ENCODE measurements around the gene WASHC4.

The WASHC4 gene

DNA sequence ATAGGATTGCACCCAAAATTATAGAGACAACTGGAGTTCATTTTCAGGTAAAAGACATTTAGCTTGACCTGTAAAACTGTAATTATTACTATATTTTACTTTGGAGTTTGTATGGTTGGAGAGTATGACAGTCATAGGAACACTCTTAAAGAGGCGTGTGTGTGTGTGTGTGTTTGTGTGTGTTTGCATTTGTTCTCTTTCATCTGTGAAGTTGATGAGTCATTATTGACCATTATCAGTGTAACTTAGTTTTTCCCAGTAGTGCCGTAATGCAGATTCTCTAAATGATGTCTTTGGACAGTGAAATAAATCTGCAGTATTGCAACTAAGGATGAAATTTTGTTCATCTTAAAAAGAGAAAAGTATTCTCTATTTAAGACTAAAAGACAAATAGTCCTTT is 13.0 kb downstream of the WASHC4 start:
- DNase-seq (ENCODE audit: low read depth) = no peak
- TF ChIP-seq, protein P1, sequence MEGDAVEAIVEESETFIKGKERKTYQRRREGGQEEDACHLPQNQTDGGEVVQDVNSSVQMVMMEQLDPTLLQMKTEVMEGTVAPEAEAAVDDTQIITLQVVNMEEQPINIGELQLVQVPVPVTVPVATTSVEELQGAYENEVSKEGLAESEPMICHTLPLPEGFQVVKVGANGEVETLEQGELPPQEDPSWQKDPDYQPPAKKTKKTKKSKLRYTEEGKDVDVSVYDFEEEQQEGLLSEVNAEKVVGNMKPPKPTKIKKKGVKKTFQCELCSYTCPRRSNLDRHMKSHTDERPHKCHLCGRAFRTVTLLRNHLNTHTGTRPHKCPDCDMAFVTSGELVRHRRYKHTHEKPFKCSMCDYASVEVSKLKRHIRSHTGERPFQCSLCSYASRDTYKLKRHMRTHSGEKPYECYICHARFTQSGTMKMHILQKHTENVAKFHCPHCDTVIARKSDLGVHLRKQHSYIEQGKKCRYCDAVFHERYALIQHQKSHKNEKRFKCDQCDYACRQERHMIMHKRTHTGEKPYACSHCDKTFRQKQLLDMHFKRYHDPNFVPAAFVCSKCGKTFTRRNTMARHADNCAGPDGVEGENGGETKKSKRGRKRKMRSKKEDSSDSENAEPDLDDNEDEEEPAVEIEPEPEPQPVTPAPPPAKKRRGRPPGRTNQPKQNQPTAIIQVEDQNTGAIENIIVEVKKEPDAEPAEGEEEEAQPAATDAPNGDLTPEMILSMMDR (IDR thresholded peaks at IDR 0.05; ENCODE audit: insufficient read depth, low read depth, low read length, missing control alignments) = no peak
- no peak overlapping the region for H3K4me3 ChIP-seq (ENCODE audit: low read depth, low read length)

DNA sequence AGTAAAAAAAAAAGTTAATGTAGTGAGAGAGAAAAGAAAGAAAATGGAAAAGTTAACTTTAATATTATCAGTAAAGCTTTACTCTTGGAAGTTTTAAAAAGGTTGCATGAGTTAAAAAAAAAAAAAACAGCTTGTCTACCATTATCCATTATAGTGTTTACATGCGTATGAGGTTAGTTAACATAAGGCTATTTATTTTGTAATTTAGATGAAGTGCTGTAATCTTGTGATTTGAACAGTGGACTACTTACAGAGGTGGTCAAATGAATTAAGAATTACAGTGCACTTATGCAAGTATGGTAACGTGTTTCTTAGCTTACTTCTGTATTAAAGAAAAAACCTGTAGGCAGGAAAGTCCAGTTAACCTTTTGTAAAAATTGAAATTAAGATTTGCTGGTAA is 30.7 kb downstream of the WASHC4 start:
- TF ChIP-seq, protein P1 (IDR thresholded peaks at IDR 0.05; ENCODE audit: insufficient read depth, low read depth, low read length, missing control alignments) = no peak
- H3K4me3 ChIP-seq (ENCODE audit: low read depth, low read length) = no peak overlapping the region
- DNase-seq (ENCODE audit: low read depth) = no peak

DNA sequence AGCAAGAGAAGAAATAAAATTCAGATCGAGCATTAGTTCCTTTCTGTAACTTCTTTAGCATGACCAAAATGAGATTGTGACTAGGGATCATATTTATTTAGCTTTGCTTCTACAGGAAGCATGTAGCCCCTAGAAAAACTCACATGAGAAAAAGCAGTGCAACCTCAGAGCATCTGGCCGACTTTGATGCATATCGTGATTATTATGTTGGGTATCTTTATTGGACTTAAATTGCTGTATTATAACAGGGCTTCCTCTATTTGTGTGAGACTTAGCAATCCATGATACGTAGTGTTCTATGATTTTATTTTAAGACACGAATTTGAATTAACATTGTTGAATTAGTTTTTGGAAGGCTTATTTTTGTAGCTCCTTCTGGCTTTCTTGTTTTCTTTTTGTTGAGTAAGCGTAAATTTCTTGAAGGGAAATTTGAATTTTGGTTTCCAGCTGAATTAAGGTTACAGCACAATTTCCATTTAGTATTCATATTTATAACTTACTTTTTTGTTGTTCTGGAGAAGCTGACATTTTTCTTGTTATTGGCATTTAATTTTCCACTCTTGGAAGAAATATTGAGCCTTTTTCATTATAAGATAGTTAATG is 33.9 kb downstream of the WASHC4 start:
- TF ChIP-seq, protein P1 (IDR thresholded peaks at IDR 0.05; ENCODE audit: insufficient read depth, low read depth, low read length, missing control alignments) = no peak
- H3K4me3 ChIP-seq (ENCODE audit: low read depth, low read length) = no peak overlapping the region
- no peak for DNase-seq (ENCODE audit: low read depth)

DNA sequence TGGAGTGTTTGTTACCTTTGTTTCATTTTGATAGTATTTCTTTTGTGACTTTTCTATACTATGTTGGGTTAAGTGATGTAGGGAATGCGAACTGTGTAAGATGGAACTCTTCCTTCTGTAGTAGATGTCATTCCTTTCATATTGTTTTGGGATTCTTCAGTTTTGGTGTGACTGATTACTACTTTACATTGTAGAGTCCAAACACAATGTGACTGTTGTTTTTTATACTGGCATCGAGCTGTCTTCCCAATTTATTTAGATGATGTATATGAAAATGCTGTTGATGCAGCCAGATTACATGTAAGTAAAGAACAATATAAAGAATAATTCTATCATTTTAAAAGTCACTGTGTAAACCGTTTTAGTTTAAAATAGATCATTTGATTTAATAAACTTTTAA is 34.7 kb downstream of the WASHC4 start:
- no peak for DNase-seq (ENCODE audit: low read depth)
- TF ChIP-seq, protein P1 (IDR thresholded peaks at IDR 0.05; ENCODE audit: insufficient read depth, low read depth, low read length, missing control alignments) = no peak
- H3K4me3 ChIP-seq (ENCODE audit: low read depth, low read length) = no peak overlapping the region

DNA sequence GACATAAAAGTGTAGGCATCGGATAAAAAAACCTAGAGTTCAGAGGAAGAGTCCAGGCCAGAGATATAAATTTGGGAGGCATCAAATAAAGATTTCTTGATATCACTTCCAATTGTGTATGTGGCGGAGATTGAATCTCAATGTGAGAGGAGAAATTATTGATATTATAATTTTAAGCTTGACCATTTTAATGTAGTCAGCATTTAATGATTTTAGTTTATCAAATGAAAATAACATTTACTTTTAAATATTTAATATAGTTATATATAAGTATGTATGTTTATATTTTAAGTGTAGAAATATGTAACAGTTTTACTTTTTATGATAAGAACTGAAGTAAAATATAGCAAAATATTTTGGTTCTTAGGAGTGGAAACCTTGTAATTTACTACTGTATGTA is 48.7 kb downstream of the WASHC4 start:
- DNase-seq (ENCODE audit: low read depth) = no peak
- H3K4me3 ChIP-seq (ENCODE audit: low read depth, low read length) = no peak overlapping the region
- TF ChIP-seq, protein P1 (IDR thresholded peaks at IDR 0.05; ENCODE audit: insufficient read depth, low read depth, low read length, missing control alignments) = no peak

DNA sequence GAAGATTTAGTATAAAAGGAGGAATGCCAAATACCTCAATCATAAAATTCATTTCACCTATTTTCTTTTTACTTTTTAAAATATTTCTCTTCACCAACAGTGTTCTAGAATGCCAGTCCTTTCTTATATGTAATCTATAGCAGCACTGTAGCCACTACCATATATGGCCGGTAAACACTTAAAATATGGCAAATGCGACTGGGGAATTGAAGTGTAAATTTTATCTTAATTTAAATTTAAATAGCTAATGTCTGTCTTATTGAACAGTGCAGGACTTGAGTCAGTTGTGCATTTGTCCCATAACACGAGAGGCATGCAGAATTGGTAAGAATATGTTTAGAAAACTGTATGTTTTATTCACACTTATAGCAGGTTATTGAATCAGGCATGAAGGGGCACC is 50.1 kb downstream of the WASHC4 start:
- DNase-seq (ENCODE audit: low read depth) = no peak
- TF ChIP-seq, protein P1 (IDR thresholded peaks at IDR 0.05; ENCODE audit: insufficient read depth, low read depth, low read length, missing control alignments) = no peak
- no peak overlapping the region for H3K4me3 ChIP-seq (ENCODE audit: low read depth, low read length)

DNA sequence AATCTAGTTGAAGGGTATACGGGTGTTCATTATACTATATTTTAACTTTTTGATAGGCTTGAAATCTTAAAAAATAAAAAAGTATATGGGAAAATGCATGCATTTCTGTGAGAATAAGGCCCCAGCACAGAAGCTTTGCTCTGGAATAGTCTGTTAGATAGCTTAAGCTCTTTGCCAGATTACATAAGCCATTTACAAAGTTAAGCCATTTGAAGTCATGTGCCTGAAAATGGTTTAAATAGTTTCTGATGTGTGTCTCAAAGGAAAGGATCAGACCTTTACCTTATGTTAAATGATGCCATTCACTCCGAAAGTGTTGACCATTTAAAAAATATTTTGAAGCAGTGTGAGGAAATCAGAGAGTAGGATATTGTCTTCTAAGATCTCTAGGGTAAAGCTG is 51.3 kb downstream of the WASHC4 start:
- no peak for DNase-seq (ENCODE audit: low read depth)
- TF ChIP-seq, protein P1 (IDR thresholded peaks at IDR 0.05; ENCODE audit: insufficient read depth, low read depth, low read length, missing control alignments) = no peak

More for the DNA sequence above, 51.3 kb downstream of the WASHC4 start:
- H3K4me3 ChIP-seq (ENCODE audit: low read depth, low read length) = no peak overlapping the region

Measured in GM12865 (cell line).